GM18499 (cell line): Measurements from ENCODE around the gene EFNA3.

Experiments used
- ATAC-seq: cut with Tn5 transposase; IDR thresholded peaks from one replicate; pipeline ENCODE4 v1.9.1; 2021; ENCODE audit warnings: moderate number of reproducible peaks; ENCODE audit not compliant: insufficient read depth, unreplicated experiment

Gene EFNA3

DNA sequence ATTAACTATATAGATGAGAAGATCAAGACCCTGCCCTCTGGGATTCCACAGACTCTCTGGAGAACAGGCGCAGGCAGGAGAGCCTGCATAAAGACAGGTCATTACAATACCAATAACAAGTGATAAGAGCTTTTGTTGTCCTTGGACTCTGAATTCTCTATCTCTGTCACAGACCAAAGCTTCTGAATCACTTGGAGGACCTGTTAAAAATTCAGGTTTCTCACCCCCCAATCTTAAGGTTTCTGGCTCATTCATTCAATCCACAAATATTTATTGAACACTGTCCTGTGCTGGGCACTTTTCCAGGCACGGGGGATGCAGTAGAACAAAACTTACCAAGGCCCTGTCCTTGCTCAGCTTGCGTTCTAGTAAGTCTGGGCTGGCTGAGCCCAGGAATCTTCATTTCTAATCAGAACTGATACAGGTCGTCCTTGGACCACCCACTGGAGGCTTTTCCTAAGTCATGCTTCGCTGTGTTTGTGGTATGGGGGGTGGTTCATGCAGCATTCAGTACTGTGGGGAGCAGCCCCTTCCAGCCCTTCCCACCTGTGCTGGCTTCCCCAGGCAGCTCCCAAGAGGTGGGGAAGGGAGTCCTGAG is 13.7 kb upstream of the EFNA3 start:
- no peak for ATAC-seq

DNA sequence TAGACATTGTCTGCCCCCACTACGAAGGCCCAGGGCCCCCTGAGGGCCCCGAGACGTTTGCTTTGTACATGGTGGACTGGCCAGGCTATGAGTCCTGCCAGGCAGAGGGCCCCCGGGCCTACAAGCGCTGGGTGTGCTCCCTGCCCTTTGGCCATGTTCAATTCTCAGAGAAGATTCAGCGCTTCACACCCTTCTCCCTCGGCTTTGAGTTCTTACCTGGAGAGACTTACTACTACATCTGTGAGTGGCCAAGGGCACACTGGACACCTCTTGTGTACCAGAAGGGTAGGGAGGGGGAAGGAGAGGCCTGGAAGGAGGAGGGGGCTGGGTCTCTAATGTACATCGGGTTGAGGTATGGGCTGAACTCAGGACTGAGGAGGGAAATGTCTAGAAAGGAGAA is 11.9 kb upstream of the EFNA3 start:
- no peak for ATAC-seq

DNA sequence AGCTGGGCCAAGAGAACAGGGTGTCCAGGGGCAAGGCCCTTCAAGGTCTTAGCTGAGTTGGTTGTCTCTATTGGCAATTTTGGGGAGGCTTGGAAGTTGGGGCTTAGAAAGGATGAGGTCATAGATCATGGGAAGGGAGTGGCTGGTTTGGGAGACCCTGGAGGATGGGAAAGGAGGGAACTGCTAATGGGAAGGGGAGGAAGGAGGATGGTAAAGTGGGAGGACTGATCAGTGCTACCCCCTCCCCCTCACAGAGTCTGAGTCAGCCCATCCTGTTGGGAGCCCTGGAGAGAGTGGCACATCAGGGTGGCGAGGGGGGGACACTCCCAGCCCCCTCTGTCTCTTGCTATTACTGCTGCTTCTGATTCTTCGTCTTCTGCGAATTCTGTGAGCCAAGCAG is 10.0 kb upstream of the EFNA3 start:
- ATAC-seq: no peak

GRCh38 chr1:155069551-155070157 is 9.0 kb upstream of the EFNA3 start:
- ATAC-seq: no peak

GRCh38 chr1:155070158-155070621 is 8.4 kb upstream of the EFNA3 start:
- no peak for ATAC-seq

GRCh38 chr1:155070721-155071569 is 7.7 kb upstream of the EFNA3 start:
- no peak for ATAC-seq

DNA sequence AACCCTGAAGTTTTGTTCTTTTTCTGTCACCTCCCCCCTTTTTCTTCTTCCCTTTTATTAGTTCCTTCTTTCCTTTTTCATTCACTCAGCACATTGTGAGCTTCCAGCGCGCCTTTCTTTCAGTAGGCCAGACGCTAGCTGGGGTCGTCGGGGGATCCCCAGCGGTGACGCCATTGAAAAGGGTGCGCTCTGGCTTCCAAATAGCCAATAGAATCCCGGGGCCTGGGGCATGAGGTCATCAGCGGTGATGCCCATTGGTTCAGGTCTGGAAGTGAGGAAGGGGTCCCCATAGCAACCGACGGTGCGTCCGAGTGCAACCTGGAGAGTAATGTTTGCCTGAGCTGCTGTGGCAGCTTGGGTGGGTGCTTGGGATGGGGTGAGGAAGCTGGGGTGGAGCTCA is 6.9 kb upstream of the EFNA3 start:
- no peak for ATAC-seq

- no peak for ATAC-seq
Measured at GRCh38 chr1:155072531-155073289, 5.9 kb upstream of the EFNA3 start.

DNA sequence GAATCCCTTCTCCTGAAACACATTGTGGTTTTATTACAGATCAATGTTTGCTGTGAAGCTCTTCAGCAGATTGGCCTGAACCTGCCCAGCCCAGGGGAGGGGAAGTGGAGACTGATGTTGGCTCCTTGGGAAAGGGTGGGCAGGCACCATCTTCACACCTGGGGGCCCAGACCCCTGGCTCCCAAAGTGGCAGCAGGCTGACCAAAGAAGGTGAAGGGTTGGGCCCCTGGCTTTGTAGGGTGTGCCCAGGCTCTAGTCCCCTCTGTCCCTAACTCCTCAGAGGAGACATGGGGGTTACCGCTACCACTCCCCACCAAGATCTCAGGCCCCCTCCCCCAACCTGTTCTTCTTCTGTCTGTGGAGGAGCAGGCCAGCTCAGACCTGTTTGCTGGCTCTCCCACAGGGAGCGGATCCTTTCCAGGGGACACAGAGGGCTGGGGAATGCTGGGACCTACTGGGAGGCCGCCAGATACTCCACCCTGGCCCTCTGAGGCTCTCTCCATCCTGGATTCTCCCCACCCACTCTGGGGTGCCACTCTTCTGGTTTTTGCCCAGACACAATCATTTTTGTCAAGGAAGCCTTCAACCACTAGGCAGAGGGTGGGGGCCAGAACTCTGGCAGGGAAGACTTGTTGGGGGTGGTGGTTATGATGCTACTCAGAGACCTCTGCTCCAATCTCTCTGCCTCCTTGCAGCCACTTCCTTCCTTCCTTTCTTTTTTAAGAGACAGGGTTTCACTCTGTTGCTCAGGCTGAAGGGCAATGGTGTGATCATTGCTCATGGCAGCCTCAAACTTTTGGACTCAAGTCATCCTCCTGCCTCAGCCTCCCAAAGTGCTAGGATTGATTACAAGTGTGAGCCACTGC is 5.0 kb upstream of the EFNA3 start:
- ATAC-seq: no peak

DNA sequence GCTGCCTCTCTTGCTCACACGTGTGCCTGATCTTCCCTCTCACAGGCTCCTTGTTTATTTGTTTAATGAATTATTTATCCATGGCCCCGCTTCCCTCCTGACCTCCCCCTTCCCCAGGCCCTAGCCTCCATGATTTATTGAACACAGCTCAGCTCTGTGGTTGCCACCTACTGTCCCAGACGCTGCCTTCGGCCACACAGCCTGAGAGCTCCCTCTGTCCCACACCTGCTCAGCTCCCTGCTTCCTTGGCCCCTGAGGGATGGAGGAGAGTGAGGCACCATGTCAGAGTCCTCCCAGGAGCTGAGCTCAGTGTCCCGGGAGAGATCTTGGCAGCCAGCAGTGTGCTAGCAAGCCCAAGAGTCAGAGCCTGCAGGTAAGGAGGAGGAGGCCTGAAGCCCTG is 3.1 kb upstream of the EFNA3 start:
- no peak for ATAC-seq

DNA sequence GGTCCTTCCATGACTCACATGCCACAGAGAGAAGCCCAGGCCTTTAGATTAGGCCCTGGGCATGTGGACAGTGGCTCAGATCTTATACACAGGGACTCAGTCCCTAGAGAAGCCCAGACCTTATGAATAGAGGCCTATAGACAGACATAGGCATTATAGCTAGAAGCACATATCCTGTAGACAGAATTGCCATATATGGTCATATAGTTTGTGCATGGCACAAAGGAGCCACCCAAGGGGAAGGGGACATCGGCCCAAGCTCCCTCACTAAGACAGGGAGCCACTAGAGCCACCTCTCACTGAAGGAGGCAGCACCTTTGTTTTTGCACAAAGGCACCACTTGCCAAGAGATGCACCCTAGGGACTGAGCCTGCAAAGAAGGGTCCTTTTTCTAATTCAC is 2.3 kb upstream of the EFNA3 start:
- ATAC-seq: no peak

GRCh38 chr1:155077346-155077745 is 1.3 kb upstream of the EFNA3 start:
- no peak for ATAC-seq

- ATAC-seq: no peak
Measured at GRCh38 chr1:155077758-155078445, 735 bp upstream of the EFNA3 start.

GRCh38 chr1:155079210-155079486 is 511 bp downstream of the EFNA3 start:
- no peak for ATAC-seq

- ATAC-seq: no peak
Measured at GRCh38 chr1:155079487-155080311, 1.1 kb downstream of the EFNA3 start.

GRCh38 chr1:155080312-155081228 is 1.9 kb downstream of the EFNA3 start:
- no peak for ATAC-seq

GRCh38 chr1:155081472-155082300 is 3.0 kb downstream of the EFNA3 start:
- ATAC-seq: no peak
